Ovary (tissue), 1 donor: ENCODE data around the gene AIM2.
"Not testable (repeated sequence)": the region's sequence is repeated elsewhere in the genome, so short reads cannot be mapped to it uniquely, and the experiment has no call there.

Experiments used
- EP300 ChIP-seq: sonication (generic); formaldehyde crosslinking; IDR thresholded peaks from one replicate; pipeline ENCODE4 v1.6.1; 2017; ENCODE audit warnings: antibody characterized with exemption
- POLR2A ChIP-seq: fragments of 450-650 bp; IDR thresholded peaks from one replicate; pipeline ENCODE4 v1.6.1; 2017; ENCODE audit warnings: antibody characterized with exemption, mild to moderate bottlenecking, moderate library complexity

GRCh38 chr1:159026841-159027240 lies 49.7 kb downstream of the AIM2 start:
- TF ChIP-seq EP300, POLR2A: not testable (repeated sequence)
